Stromal cell of bone marrow (primary cell): ENCODE results near the gene AGPAT4.
"Not testable (repeated sequence)": the region's sequence is repeated elsewhere in the genome, so short reads cannot be mapped to it uniquely, and the experiment has no call there.

Experiments used
- DNase-seq: peaks from one replicate; pipeline ENCODE4 v3.0.0-alpha.2; 2012; ENCODE audit warnings: low read depth

Gene AGPAT4

GRCh38 chr6:161138543-161139303 lies 135.1 kb downstream of the AGPAT4 start:
- DNase-seq: no peak

GRCh38 chr6:161137839-161138542 lies 135.9 kb downstream of the AGPAT4 start:
- DNase-seq: no peak

- no peak for DNase-seq
These were observed 136.5 kb downstream of the AGPAT4 start for GRCh38 chr6:161137320-161137719.

- DNase-seq: no peak
These were observed 137.2 kb downstream of the AGPAT4 start for GRCh38 chr6:161136655-161137054.

GRCh38 chr6:161135695-161136591 lies 137.9 kb downstream of the AGPAT4 start:
- no peak for DNase-seq

- DNase-seq: no peak
These were observed 139.1 kb downstream of the AGPAT4 start for GRCh38 chr6:161134550-161135298.

- no peak for DNase-seq
These were observed 139.9 kb downstream of the AGPAT4 start for GRCh38 chr6:161133963-161134362.

- DNase-seq: no peak
These were observed 141.5 kb downstream of the AGPAT4 start for GRCh38 chr6:161132384-161132783.

GRCh38 chr6:161130967-161131766 lies 142.7 kb downstream of the AGPAT4 start:
- DNase-seq: no peak

- no peak for DNase-seq
These were observed 143.3 kb downstream of the AGPAT4 start for GRCh38 chr6:161130541-161130940.

- no peak for DNase-seq
These were observed 145.1 kb downstream of the AGPAT4 start for GRCh38 chr6:161128680-161129196.

- DNase-seq: no peak
These were observed 145.6 kb downstream of the AGPAT4 start for GRCh38 chr6:161128230-161128629.

GRCh38 chr6:161127071-161127740 lies 146.7 kb downstream of the AGPAT4 start:
- DNase-seq: no peak

- no peak for DNase-seq
These were observed 148.3 kb downstream of the AGPAT4 start for GRCh38 chr6:161125591-161125990.

GRCh38 chr6:161123319-161123718 lies 150.5 kb downstream of the AGPAT4 start:
- DNase-seq: not testable (repeated sequence)

GRCh38 chr6:161117942-161118341 lies 155.9 kb downstream of the AGPAT4 start:
- no peak for DNase-seq

- DNase-seq: no peak
These were observed 156.6 kb downstream of the AGPAT4 start for GRCh38 chr6:161117308-161117707.

GRCh38 chr6:161116554-161116953 lies 157.3 kb downstream of the AGPAT4 start:
- no peak for DNase-seq

- DNase-seq: no peak
These were observed 158.4 kb downstream of the AGPAT4 start for GRCh38 chr6:161115468-161115867.

GRCh38 chr6:161111261-161111660 lies 162.6 kb downstream of the AGPAT4 start:
- DNase-seq: no peak
